NT2/D1 (cell line): ENCODE measurements around the gene BHLHA15.

ENCODE experiments used
- SUZ12 ChIP-seq: IDR thresholded peaks from 2 replicates; pipeline ENCODE4 v1.6.1; 2011; ENCODE audit not compliant: insufficient read length, insufficient read depth; ENCODE audit errors: extremely low read depth
- YY1 ChIP-seq: IDR thresholded peaks from 2 replicates; pipeline ENCODE4 v1.6.1; 2011; ENCODE audit not compliant: insufficient read length, insufficient read depth

DNA sequence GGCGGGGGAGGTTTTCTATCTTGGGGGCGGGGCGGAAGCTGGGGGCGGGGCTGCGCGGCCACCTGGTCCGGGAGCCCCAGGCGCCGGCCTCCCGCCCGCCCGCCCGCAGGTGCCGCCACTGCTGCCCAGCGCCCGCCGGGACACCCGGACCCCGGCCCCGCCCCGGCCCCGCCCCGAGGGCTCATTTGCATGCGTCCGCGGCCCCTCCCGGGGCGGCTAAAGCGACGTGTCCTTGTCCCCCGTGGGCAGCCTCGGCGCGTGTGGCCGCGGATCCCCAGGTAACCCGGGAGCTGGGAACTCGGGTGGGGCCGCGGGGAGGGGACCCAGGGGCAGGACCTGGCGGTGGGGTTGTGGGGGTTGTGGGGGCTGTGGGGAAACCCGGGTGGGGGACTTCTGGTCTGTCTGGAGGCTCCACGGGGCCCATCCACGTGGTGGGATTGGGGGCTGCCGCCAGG is at the start of gene BHLHA15:
- TF ChIP-seq YY1 (no peak), SUZ12 (no peak)
